HG03025 (cell line): Measurements from ENCODE around the gene NRG3.

Experiments
- ATAC-seq: cut with Tn5 transposase; IDR thresholded peaks from one replicate; pipeline ENCODE4 v1.9.1; 2021; ENCODE audit warnings: mild to moderate bottlenecking, moderate library complexity; ENCODE audit not compliant: unreplicated experiment, low FRiP score

The NRG3 gene

GRCh38 chr10:82861889-82862288 is 986.9 kb downstream of the NRG3 start:
- no peak for ATAC-seq

- no peak for ATAC-seq
Measured at GRCh38 chr10:82865366-82865765, 990.4 kb downstream of the NRG3 start.

- no peak for ATAC-seq
Measured at GRCh38 chr10:82866424-82867020, 991.5 kb downstream of the NRG3 start.

GRCh38 chr10:82867056-82867455 is 992.1 kb downstream of the NRG3 start:
- ATAC-seq, result no peak

GRCh38 chr10:82874671-82875070 is 999.7 kb downstream of the NRG3 start:
- no peak for ATAC-seq

- ATAC-seq, result no peak
Measured at GRCh38 chr10:82880776-82881290, 1005.8 kb downstream of the NRG3 start.

GRCh38 chr10:82882722-82883121 is 1007.7 kb downstream of the NRG3 start:
- no peak for ATAC-seq

GRCh38 chr10:82883603-82884002 is 1008.6 kb downstream of the NRG3 start:
- no peak for ATAC-seq

- no peak for ATAC-seq
Measured at GRCh38 chr10:82887488-82887887, 1012.5 kb downstream of the NRG3 start.

- ATAC-seq, result no peak
Measured at GRCh38 chr10:82888809-82889455, 1013.9 kb downstream of the NRG3 start.

GRCh38 chr10:82889728-82890127 is 1014.7 kb downstream of the NRG3 start:
- ATAC-seq, result no peak

GRCh38 chr10:82890573-82890972 is 1015.6 kb downstream of the NRG3 start:
- no peak for ATAC-seq

GRCh38 chr10:82908096-82908495 is 1033.1 kb downstream of the NRG3 start:
- no peak for ATAC-seq

GRCh38 chr10:82908751-82909150 is 1033.8 kb downstream of the NRG3 start:
- ATAC-seq, result no peak

GRCh38 chr10:82910301-82910700 is 1035.3 kb downstream of the NRG3 start:
- no peak for ATAC-seq

- peak; percentile 72 for ATAC-seq
Measured at GRCh38 chr10:82914655-82915136, 1039.7 kb downstream of the NRG3 start.

- ATAC-seq, result no peak
Measured at GRCh38 chr10:82916941-82917340, 1041.9 kb downstream of the NRG3 start.

GRCh38 chr10:82918022-82918421 is 1043.0 kb downstream of the NRG3 start:
- ATAC-seq, result no peak

GRCh38 chr10:82922046-82922445 is 1047.1 kb downstream of the NRG3 start:
- ATAC-seq, result peak; percentile 84

GRCh38 chr10:82922755-82923154 is 1047.8 kb downstream of the NRG3 start:
- no peak for ATAC-seq

- no peak for ATAC-seq
Measured at GRCh38 chr10:82924711-82925110, 1049.7 kb downstream of the NRG3 start.

- ATAC-seq, result peak; percentile 82
Measured at GRCh38 chr10:82925547-82925946, 1050.6 kb downstream of the NRG3 start.
